Thyroid gland (tissue), 4 donors: ENCODE data around the gene TXNDC15. TPM values are rescaled to one million over a fixed set of nuclear protein-coding genes. Genes with fewer than 3 reads are reported as not detected.
A peak's percentile ranks its signal among the peaks of the same experiment; 100 is the strongest.
"Not testable (repeated sequence)": the region's sequence is repeated elsewhere in the genome, so short reads cannot be mapped to it uniquely, and the experiment has no call there.

Experiments used
- DNase-seq, 2 donors: peaks; one replicate each; pipeline ENCODE4 v3.0.0-alpha.2; 2019
- H3K27ac ChIP-seq, 3 donors: fragments of 200-600 bp; sonication (generic); 1 replicate in 2 of 3; 2 replicates in 1 of 3; pipeline ENCODE4 v1.5.1; 2016 to 2019; ENCODE audit warnings: mild to moderate bottlenecking in 1 of 3, moderate library complexity in 1 of 3
- H3K27me3 ChIP-seq: fragments of 200-600 bp; sonication (generic); one replicate; pipeline ENCODE4 v1.5.1; 2019
- H3K36me3 ChIP-seq, 2 donors: fragments of 200-600 bp; sonication (generic); one replicate each; pipeline ENCODE4 v1.5.1; 2016 to 2019
- H3K4me1 ChIP-seq, 2 donors: fragments of 200-600 bp; sonication (generic); one replicate each; pipeline ENCODE4 v1.5.1; 2017 to 2019
- H3K4me3 ChIP-seq, 3 donors: fragments of 200-600 bp; sonication (generic); replicated peaks in 1 of 3; 1 replicate in 2 of 3; 2 replicates in 1 of 3; pipeline ENCODE4 v1.5.1; 2016; ENCODE audit warnings: mild to moderate bottlenecking in 1 of 3
- H3K9me3 ChIP-seq: fragments of 200-600 bp; sonication (generic); one replicate; pipeline ENCODE4 v1.5.1; 2017
- CTCF ChIP-seq, 6 experiments: fragments of 200-600 bp in 3 of 6; fragments of 450-650 bp in 3 of 6; sonication (generic) in 3 of 6; IDR thresholded peaks; one replicate each; pipeline ENCODE4 v1.5.1; 2016 to 2019; ENCODE audit warnings: antibody characterized with exemption in 6 of 6, mild to moderate bottlenecking in 2 of 6, inconsistent platforms in 1 of 6, moderate library complexity in 1 of 6
- POLR2A ChIP-seq, 2 donors: fragments of 450-650 bp; IDR thresholded peaks; one replicate each; pipeline ENCODE4 v1.6.1; 2017; ENCODE audit warnings: antibody characterized with exemption in 2 of 2, mild to moderate bottlenecking in 2 of 2, moderate library complexity in 1 of 2
- WGBS, 2 donors: methylation state at CpG; one replicate each; pipeline ENCODE4 v1.1.5; 2017; 5-methylcytosine and 5-hydroxymethylcytosine counted together
- intact Hi-C: fragments of 100-400 bp; cut with DNase I; formaldehyde crosslinking; loops from one replicate; pipeline ENCODE4 v1.15.1; 2023
- total RNA-seq, 4 donors: library from RNA; depleted of rRNA; stranded (reverse); fragments of >200 nt; gene quantifications; one replicate each; pipeline ENCODE4 v1.2.3, GENCODE V29; 2016

TXNDC15 gene
- total RNA-seq, 4 donors from 2014 or later: 133 to 183 (median 153) TPM

GRCh38 chr5:134904610-134905245 is 30.6 kb downstream of the TXNDC15 start, which contains the start of gene PCBD2:
Gene PCBD2, plus strand, starts transcription at chr5:134905131. Its CDS starts 9 bp downstream, at chr5:134905140.
- 0% methylated on average over 4 to 11 of the region's 84 CpGs for WGBS, 2 donors
- TF ChIP-seq CTCF (IDR thresholded peaks at IDR 0.05): peak; percentile 56 to 98 (median 84)
- TF ChIP-seq POLR2A (IDR thresholded peaks at IDR 0.05): peak in 1 of 2 donors; percentile 60
- peaks cover 3 to 8% of the 10 kb centered on the region in 2 donors for H3K36me3 ChIP-seq
- no peaks in the 10 kb centered on the region for H3K4me1 ChIP-seq
- DNase-seq: peak; percentile 89 to 92
- peak within 1 kb of the TSS; percentile 83 to 98 (median 84) for H3K27ac ChIP-seq
- H3K9me3 ChIP-seq: no peaks in the 10 kb centered on the region
- peak within 1 kb of the TSS; percentile 68 to 92 (median 75) for H3K4me3 ChIP-seq
- intact Hi-C loops: loop anchor here (10.0 kb wide), 2 partner anchors 60 to 170 kb away; partner anchors contain the start of genes C5orf24 and CAMLG
- no peaks in the 10 kb centered on the region for H3K27me3 ChIP-seq

- H3K27me3 ChIP-seq: no peaks in the 10 kb centered on the region
- no peaks in the 10 kb centered on the region for H3K4me1 ChIP-seq
- no peak for TF ChIP-seq POLR2A (IDR thresholded peaks at IDR 0.05)
- peak; percentile 55 to 90 (median 72) for TF ChIP-seq CTCF (IDR thresholded peaks at IDR 0.05)
- intact Hi-C loops: loop anchor here (10.0 kb wide), 2 partner anchors 61 to 171 kb away; partner anchors contain the start of genes C5orf24 and CAMLG
- peaks cover 0 to 1% of the 10 kb centered on the region in 2 donors for H3K36me3 ChIP-seq
- H3K9me3 ChIP-seq: no peaks in the 10 kb centered on the region
- peak; percentile 58 to 67 for DNase-seq
- 0 to 1% methylated on average over 24 to 37 of the region's 54 CpGs for WGBS, 2 donors
- peak overlapping the region; percentile 83 to 98 (median 84) for H3K27ac ChIP-seq
- peak overlapping the region; percentile 68 to 92 (median 75) for H3K4me3 ChIP-seq
These were observed 31.2 kb downstream of the TXNDC15 start for GRCh38 chr5:134905246-134905996.

GRCh38 chr5:134906811-134907210 is 32.6 kb downstream of the TXNDC15 start:
- TF ChIP-seq POLR2A (IDR thresholded peaks at IDR 0.05) (no peak), CTCF (IDR thresholded peaks at IDR 0.05) (no peak)
- 93 to 100% methylated on average over 1 of the region's 1 CpG for WGBS, 2 donors
- no peak overlapping the region for H3K27ac ChIP-seq
- intact Hi-C loops: loop anchor here (10.0 kb wide), 2 partner anchors 62 to 172 kb away; partner anchors contain the start of genes C5orf24 and CAMLG
- peaks cover 0 to 10% of the 10 kb centered on the region in 2 donors for H3K36me3 ChIP-seq
- no peaks in the 10 kb centered on the region for H3K27me3 ChIP-seq
- no peak overlapping the region for H3K4me3 ChIP-seq
- H3K4me1 ChIP-seq: no peaks in the 10 kb centered on the region
- H3K9me3 ChIP-seq: no peaks in the 10 kb centered on the region
- no peak for DNase-seq

- not testable (repeated sequence) for H3K27ac ChIP-seq, H3K4me3 ChIP-seq, H3K9me3 ChIP-seq, H3K4me1 ChIP-seq, DNase-seq, H3K27me3 ChIP-seq
- WGBS, 2 donors: 94 to 97% methylated on average over 2 of the region's 2 CpGs
- H3K36me3 ChIP-seq: peaks cover 11 to 28% of the 10 kb centered on the region in 2 donors
- intact Hi-C loops: loop anchor here (10.0 kb wide), 1 partner anchor 284 kb away; no protein-coding TSS in a partner anchor
These were observed 36.6 kb downstream of the TXNDC15 start for GRCh38 chr5:134910752-134911151.

- H3K9me3 ChIP-seq: no peaks in the 10 kb centered on the region
- WGBS, 2 donors: 96% methylated on average over 8 of the region's 8 CpGs
- no peaks in the 10 kb centered on the region for H3K4me1 ChIP-seq
- intact Hi-C loops: loop anchor here (10.0 kb wide), 1 partner anchor 283 kb away; no protein-coding TSS in a partner anchor
- H3K4me3 ChIP-seq: no peak overlapping the region
- TF ChIP-seq CTCF (IDR thresholded peaks at IDR 0.05) (no peak), POLR2A (IDR thresholded peaks at IDR 0.05) (no peak)
- no peak for DNase-seq
- H3K27ac ChIP-seq: no peak overlapping the region
- H3K27me3 ChIP-seq: no peaks in the 10 kb centered on the region
- peaks cover 15 to 31% of the 10 kb centered on the region in 2 donors for H3K36me3 ChIP-seq
These were observed 37.4 kb downstream of the TXNDC15 start for GRCh38 chr5:134911285-134912206.
